ENCODE data around the gene GFPT1.
"Not testable (repeated sequence)": the region's sequence is repeated elsewhere in the genome, so short reads cannot be mapped to it uniquely, and the experiment has no call there.

GFPT1 gene

GRCh38 chr2:69383176-69383812 lies 3.7 kb downstream of the GFPT1 start:
- no peak for DNase-seq

- DNase-seq, result no peak
Measured at GRCh38 chr2:69382547-69382946, 4.5 kb downstream of the GFPT1 start.

GRCh38 chr2:69381337-69381737 lies 5.7 kb downstream of the GFPT1 start:
- DNase-seq, result no peak

GRCh38 chr2:69380072-69380917 lies 6.7 kb downstream of the GFPT1 start:
- DNase-seq, result no peak

- DNase-seq, result no peak
Measured at GRCh38 chr2:69376403-69376802, 10.6 kb downstream of the GFPT1 start.

- DNase-seq, result no peak
Measured at GRCh38 chr2:69375494-69376353, 11.3 kb downstream of the GFPT1 start.

- no peak for DNase-seq
Measured at GRCh38 chr2:69372767-69373166, 14.3 kb downstream of the GFPT1 start.

- no peak for DNase-seq
Measured at GRCh38 chr2:69369802-69370201, 17.2 kb downstream of the GFPT1 start.

GRCh38 chr2:69368588-69368987 lies 18.4 kb downstream of the GFPT1 start:
- no peak for DNase-seq

GRCh38 chr2:69359371-69359770 lies 27.7 kb downstream of the GFPT1 start:
- DNase-seq, result no peak

- DNase-seq, result no peak
Measured at GRCh38 chr2:69358914-69359313, 28.1 kb downstream of the GFPT1 start.

- DNase-seq, result no peak
Measured at GRCh38 chr2:69356471-69356870, 30.6 kb downstream of the GFPT1 start.

GRCh38 chr2:69354976-69355375 lies 32.1 kb downstream of the GFPT1 start:
- not testable (repeated sequence) for DNase-seq

- DNase-seq, result no peak
Measured at GRCh38 chr2:69353360-69353759, 33.7 kb downstream of the GFPT1 start.

- no peak for DNase-seq
Measured at GRCh38 chr2:69348781-69349180, 38.2 kb downstream of the GFPT1 start.

GRCh38 chr2:69345434-69345833 lies 41.6 kb downstream of the GFPT1 start:
- DNase-seq, result no peak

- no peak for DNase-seq
Measured at GRCh38 chr2:69344305-69344704, 42.7 kb downstream of the GFPT1 start.

GRCh38 chr2:69340101-69340775 lies 46.8 kb downstream of the GFPT1 start:
- DNase-seq, result no peak

- no peak for DNase-seq
Measured at GRCh38 chr2:69335311-69335710, 51.7 kb downstream of the GFPT1 start.

- no peak for DNase-seq
Measured at GRCh38 chr2:69333352-69333751, 53.7 kb downstream of the GFPT1 start.

- no peak for DNase-seq
Measured at GRCh38 chr2:69330781-69331180, 56.2 kb downstream of the GFPT1 start.

- DNase-seq, result no peak
Measured at GRCh38 chr2:69322631-69323030, 64.4 kb downstream of the GFPT1 start.

- no peak for DNase-seq
Measured at GRCh38 chr2:69316550-69316949, 70.5 kb downstream of the GFPT1 start.

Data from effector CD4-positive, alpha-beta T cell (primary cell).